Neuron (in vitro differentiated cells): Measurements from ENCODE around the gene POLDIP3.
A peak's percentile ranks its signal among the peaks of the same experiment; 100 is the strongest.
"Not testable (repeated sequence)": the region's sequence is repeated elsewhere in the genome, so short reads cannot be mapped to it uniquely, and the experiment has no call there.

Experiments used
- H2AFZ ChIP-seq: one replicate; pipeline ENCODE4 v1.6.1; 2013; ENCODE audit warnings: low read depth, mild to moderate bottlenecking, inconsistent platforms, low read length, moderate library complexity
- H3K27me3 ChIP-seq: one replicate; pipeline ENCODE4 v1.6.1; 2013; ENCODE audit warnings: low read length; ENCODE audit not compliant: insufficient read depth
- H3K36me3 ChIP-seq: one replicate; pipeline ENCODE4 v1.6.1; 2013; ENCODE audit warnings: low read length; ENCODE audit not compliant: insufficient read depth
- H3K4me1 ChIP-seq: one replicate; pipeline ENCODE4 v1.6.1; 2013; ENCODE audit warnings: low read length; ENCODE audit not compliant: insufficient read depth
- H3K4me3 ChIP-seq: 2 replicates; pipeline ENCODE4 v1.5.1; 2013; ENCODE audit warnings: mild to moderate bottlenecking, low read length, moderate library complexity
- H3K9me3 ChIP-seq: one replicate; pipeline ENCODE4 v1.6.1; 2013; ENCODE audit warnings: low read length

The POLDIP3 gene

GRCh38 chr22:42581762-42582716 lies 32.6 kb downstream of the POLDIP3 start:
- H3K9me3 ChIP-seq: no peaks in the 10 kb centered on the region
- no peak overlapping the region for H2AFZ ChIP-seq
- H3K4me3 ChIP-seq: peak overlapping the region; percentile 80
- H3K36me3 ChIP-seq: peaks cover 58% of the 10 kb centered on the region
- H3K27me3 ChIP-seq: no peaks in the 10 kb centered on the region
- H3K4me1 ChIP-seq: peaks cover 9% of the 10 kb centered on the region

- peak overlapping the region; percentile 80 for H3K4me3 ChIP-seq
- H3K36me3 ChIP-seq: peaks cover 52% of the 10 kb centered on the region
- H2AFZ ChIP-seq, H3K4me1 ChIP-seq, H3K27me3 ChIP-seq, H3K9me3 ChIP-seq: not testable (repeated sequence)
These were observed 33.4 kb downstream of the POLDIP3 start for GRCh38 chr22:42581194-42581761.

- H3K9me3 ChIP-seq, H2AFZ ChIP-seq, H3K27me3 ChIP-seq, H3K4me3 ChIP-seq, H3K4me1 ChIP-seq: not testable (repeated sequence)
- H3K36me3 ChIP-seq: peaks cover 43% of the 10 kb centered on the region
These were observed 34.6 kb downstream of the POLDIP3 start for GRCh38 chr22:42580040-42580439.

GRCh38 chr22:42577623-42578240 lies 37.0 kb downstream of the POLDIP3 start:
- no peak overlapping the region for H2AFZ ChIP-seq
- H3K9me3 ChIP-seq: no peaks in the 10 kb centered on the region
- no peak overlapping the region for H3K4me3 ChIP-seq
- H3K36me3 ChIP-seq: peaks cover 43% of the 10 kb centered on the region
- H3K4me1 ChIP-seq: peaks cover 9% of the 10 kb centered on the region
- no peaks in the 10 kb centered on the region for H3K27me3 ChIP-seq

GRCh38 chr22:42577141-42577540 lies 37.5 kb downstream of the POLDIP3 start:
- not testable (repeated sequence) for H2AFZ ChIP-seq, H3K9me3 ChIP-seq, H3K27me3 ChIP-seq, H3K4me3 ChIP-seq, H3K4me1 ChIP-seq
- peaks cover 48% of the 10 kb centered on the region for H3K36me3 ChIP-seq

- H3K9me3 ChIP-seq, H2AFZ ChIP-seq, H3K4me3 ChIP-seq, H3K4me1 ChIP-seq, H3K27me3 ChIP-seq: not testable (repeated sequence)
- peaks cover 53% of the 10 kb centered on the region for H3K36me3 ChIP-seq
These were observed 38.6 kb downstream of the POLDIP3 start for GRCh38 chr22:42575996-42576574.

- not testable (repeated sequence) for H3K4me3 ChIP-seq, H3K27me3 ChIP-seq, H3K9me3 ChIP-seq
These were observed 40.2 kb downstream of the POLDIP3 start for GRCh38 chr22:42574468-42574867.

GRCh38 chr22:42574046-42574445 lies 40.6 kb downstream of the POLDIP3 start:
- H3K4me1 ChIP-seq, H3K27me3 ChIP-seq, H3K9me3 ChIP-seq, H3K4me3 ChIP-seq, H2AFZ ChIP-seq: not testable (repeated sequence)
- peaks cover 46% of the 10 kb centered on the region for H3K36me3 ChIP-seq

More at GRCh38 chr22:42574468-42574867, 40.2 kb downstream of the POLDIP3 start:
- not testable (repeated sequence) for H3K4me1 ChIP-seq, H2AFZ ChIP-seq
- peaks cover 49% of the 10 kb centered on the region for H3K36me3 ChIP-seq

- not testable (repeated sequence) for H3K9me3 ChIP-seq, H2AFZ ChIP-seq
These were observed 43.6 kb downstream of the POLDIP3 start for GRCh38 chr22:42571068-42571467.

GRCh38 chr22:42570580-42570979 lies 44.1 kb downstream of the POLDIP3 start:
- peaks cover 30% of the 10 kb centered on the region for H3K36me3 ChIP-seq
- H3K4me1 ChIP-seq, H3K9me3 ChIP-seq, H2AFZ ChIP-seq, H3K27me3 ChIP-seq, H3K4me3 ChIP-seq: not testable (repeated sequence)

More at GRCh38 chr22:42571068-42571467, 43.6 kb downstream of the POLDIP3 start:
- peaks cover 27% of the 10 kb centered on the region for H3K36me3 ChIP-seq
- H3K27me3 ChIP-seq, H3K4me1 ChIP-seq, H3K4me3 ChIP-seq: not testable (repeated sequence)

- not testable (repeated sequence) for H2AFZ ChIP-seq, H3K4me3 ChIP-seq, H3K27me3 ChIP-seq, H3K4me1 ChIP-seq, H3K9me3 ChIP-seq
- H3K36me3 ChIP-seq: peaks cover 18% of the 10 kb centered on the region
These were observed 46.7 kb downstream of the POLDIP3 start for GRCh38 chr22:42567950-42568349.

- no peak overlapping the region for H2AFZ ChIP-seq
- H3K9me3 ChIP-seq: peaks cover 2% of the 10 kb centered on the region
- H3K27me3 ChIP-seq: no peaks in the 10 kb centered on the region
- no peak overlapping the region for H3K4me3 ChIP-seq
- peaks cover 6% of the 10 kb centered on the region for H3K36me3 ChIP-seq
- no peaks in the 10 kb centered on the region for H3K4me1 ChIP-seq
These were observed 48.7 kb downstream of the POLDIP3 start for GRCh38 chr22:42565956-42566355.

GRCh38 chr22:42564699-42565098 lies 50.0 kb downstream of the POLDIP3 start:
- Histone ChIP-seq H3K4me3 (no peak overlapping the region), H3K4me1 (no peaks in the 10 kb centered on the region), H2AFZ (no peak overlapping the region), H3K9me3 (peaks cover 2% of the 10 kb centered on the region), H3K36me3 (peaks cover 6% of the 10 kb centered on the region), H3K27me3 (no peaks in the 10 kb centered on the region)
